ENCODE results near the gene EXOC6.

GRCh38 chr10:92829042-92829785 lies 19.1 kb upstream of the EXOC6 start:
- TF ChIP-seq CTCF (IDR thresholded peaks at IDR 0.05) (no peak), POLR2A (IDR thresholded peaks at IDR 0.05) (no peak)
